GM12801 (cell line): Measurements from ENCODE around the gene ANKRD34A.

Experiments used
- TF ChIP-seq, protein P1 (sequence below): IDR thresholded peaks from one replicate; pipeline ENCODE4 v1.5.1; 2011; ENCODE audit warnings: control low read depth; ENCODE audit not compliant: insufficient read length; ENCODE audit errors: extremely low read depth

The ANKRD34A gene

DNA sequence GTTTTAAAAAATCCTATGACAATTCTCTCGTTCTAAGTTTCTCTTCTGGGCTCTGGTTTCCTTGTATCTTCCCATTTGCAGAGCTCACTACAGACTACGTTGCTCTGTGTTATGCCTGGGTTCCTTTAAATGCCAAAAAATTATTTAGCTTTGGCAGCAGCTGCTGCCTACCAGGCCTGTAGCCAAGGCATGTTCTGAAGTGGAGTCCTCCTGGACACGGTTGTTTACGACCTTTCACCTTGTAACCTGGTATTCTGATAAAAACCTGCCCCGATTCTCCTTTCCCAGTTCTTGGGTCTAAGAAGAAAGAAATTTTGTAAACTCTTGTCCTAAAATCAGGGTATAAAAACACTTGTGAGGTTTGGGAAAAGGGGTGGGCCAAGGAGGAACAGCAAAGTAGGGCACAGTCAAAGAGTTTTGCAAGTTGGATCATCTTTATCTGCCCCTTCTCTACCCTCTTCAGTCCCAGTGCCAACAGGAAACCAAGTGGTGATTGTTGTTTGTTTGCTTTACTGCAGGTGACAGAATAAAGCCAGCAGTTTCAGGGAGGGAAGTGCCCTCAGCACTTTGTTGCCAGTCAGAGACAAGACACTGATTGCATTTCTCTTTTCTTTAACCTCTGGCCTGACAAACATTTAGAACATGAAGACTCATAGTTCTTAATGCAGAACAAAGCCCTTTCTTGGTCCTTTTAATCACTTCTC lies 35.1 kb upstream of the ANKRD34A start:
- TF ChIP-seq, protein P1, sequence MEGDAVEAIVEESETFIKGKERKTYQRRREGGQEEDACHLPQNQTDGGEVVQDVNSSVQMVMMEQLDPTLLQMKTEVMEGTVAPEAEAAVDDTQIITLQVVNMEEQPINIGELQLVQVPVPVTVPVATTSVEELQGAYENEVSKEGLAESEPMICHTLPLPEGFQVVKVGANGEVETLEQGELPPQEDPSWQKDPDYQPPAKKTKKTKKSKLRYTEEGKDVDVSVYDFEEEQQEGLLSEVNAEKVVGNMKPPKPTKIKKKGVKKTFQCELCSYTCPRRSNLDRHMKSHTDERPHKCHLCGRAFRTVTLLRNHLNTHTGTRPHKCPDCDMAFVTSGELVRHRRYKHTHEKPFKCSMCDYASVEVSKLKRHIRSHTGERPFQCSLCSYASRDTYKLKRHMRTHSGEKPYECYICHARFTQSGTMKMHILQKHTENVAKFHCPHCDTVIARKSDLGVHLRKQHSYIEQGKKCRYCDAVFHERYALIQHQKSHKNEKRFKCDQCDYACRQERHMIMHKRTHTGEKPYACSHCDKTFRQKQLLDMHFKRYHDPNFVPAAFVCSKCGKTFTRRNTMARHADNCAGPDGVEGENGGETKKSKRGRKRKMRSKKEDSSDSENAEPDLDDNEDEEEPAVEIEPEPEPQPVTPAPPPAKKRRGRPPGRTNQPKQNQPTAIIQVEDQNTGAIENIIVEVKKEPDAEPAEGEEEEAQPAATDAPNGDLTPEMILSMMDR = no peak

DNA sequence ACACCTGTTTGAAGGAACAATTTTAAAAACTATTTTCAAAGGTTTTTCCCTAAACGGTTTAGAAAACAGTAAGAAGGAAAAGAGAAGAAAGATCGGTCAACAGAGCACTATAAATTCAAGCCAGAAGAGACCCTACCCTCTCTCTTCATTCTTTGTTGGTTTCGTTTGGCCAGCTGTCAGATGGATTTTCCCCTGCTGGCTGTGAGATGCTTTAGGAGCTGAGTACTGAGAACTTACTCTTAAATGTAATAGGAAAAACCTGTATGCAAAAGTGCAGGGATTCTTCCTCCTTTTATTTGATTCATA lies 33.3 kb upstream of the ANKRD34A start:
- TF ChIP-seq, protein P1 = no peak

DNA sequence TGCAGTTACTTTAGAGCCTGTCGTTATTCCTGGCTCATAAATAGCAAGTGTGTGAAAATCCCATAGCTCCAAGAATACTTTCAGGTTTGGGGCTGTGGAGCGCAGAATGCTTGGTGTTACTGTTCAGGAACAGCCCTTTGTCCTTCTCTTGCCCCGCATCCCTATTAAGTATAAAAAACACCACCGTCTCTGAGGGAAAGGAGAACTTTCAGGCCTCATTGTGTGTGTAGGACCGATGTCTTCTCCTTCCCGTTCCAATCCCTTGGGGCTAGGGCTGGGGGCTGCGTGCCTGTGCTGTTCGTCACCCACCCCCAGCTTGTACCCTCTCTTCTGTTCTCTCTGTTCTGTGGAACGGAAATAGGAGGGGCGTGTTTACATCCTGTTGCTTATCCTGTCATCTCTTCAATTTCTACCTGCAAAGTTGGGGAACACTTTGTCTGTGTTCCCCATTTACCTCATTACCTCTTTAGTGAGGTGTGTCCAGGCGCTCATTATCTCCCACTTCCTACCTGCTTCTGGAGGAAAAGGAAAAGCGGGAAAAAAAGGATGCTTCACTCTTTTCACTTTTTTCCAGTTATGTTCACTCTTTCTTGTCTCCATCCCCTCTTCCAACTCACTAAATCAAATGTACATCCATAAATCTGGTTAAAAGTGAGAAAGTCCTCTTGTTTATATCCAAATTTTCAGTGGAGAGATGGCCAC lies 32.8 kb upstream of the ANKRD34A start:
- TF ChIP-seq, protein P1 = no peak

DNA sequence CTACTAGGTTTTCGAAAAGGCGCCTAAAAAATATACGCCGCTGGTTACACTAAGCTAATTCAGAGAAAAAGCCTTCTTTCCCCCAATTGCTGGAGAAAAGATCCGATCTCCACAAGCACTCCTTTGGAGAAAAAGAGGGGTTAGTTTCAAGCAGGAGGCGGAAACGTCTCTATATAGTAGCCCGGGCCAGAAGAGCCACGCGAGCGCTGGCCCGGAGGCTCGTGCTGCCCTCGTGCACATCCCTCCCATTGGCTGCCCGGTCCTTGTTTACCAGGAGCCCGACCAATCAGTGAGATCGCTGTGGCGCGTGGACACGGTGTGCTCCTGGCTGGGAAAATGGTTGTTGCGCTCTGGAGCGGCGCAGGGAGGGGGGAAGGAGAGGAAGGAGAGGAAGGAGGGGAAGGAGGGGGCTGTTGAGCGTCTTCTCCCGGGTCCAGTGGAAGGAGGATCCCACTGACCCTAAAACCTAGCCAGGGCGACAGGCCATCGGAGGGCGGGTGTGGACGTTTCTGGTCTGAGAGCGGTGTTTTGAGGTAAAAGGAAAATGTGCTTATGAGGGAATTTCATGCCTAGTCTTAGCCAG lies 32.1 kb upstream of the ANKRD34A start, which contains the start of gene TXNIP:
TSS of gene TXNIP (minus strand) at position 147 of the 583 bp plus-strand sequence. CDS start 313 bp downstream, outside the sequence.
- TF ChIP-seq, protein P1 = no peak

DNA sequence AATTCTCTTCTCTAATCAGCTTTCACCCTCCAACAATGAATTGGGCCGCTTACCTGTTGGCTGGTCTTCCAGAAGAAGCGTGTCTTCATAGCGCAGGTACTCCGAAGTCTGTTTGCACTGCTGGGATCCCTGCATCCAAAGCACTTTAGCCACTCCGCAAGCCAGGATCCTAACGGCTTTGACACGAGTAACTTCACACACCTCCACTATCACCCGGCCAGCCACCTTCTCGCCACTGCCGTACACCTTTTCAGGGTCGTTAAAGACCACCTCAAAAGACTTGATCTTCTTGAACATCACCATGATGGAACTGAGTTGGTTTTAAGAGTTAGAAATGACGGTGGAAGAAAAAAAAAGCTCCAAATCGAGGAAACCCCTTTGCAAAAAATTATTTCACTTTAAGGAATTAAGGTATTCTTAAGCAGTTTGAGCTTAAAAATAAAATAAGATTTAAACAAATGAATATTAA lies 31.6 kb upstream of the ANKRD34A start:
- TF ChIP-seq, protein P1 = no peak

DNA sequence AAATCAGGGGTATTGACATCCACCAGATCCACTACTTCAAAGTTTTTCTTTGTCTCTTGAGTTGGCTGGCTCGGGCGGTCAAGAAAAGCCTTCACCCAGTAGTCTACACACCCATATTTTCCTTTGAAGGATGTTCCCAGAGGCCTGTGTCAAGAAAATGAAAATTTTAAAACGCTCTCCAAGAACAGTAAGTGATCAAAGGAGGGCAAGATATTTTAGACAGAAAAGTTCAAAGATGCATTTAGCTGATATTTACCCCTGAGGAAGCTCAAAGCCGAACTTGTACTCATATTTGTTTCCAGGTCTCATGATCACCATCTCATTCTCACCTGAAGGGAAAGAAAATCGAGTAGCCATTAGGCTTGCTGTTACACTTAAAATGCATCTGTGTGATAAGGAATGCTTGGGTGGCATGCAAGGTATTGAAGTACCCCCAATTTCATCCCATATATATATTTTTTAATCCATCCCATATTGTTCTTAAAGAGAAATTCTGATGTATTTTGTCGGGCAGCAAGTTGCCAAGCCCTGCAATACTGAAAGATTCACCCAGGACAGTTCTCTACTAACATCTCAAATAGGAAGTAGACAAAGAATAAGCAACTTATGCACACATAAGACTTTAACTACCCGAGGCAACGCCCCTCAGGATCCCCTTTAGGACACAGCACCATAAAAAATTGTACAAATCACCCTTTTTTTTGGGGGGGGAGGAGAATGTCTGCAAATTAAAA lies 30.9 kb upstream of the ANKRD34A start:
- TF ChIP-seq, protein P1 = no peak
